NB4 (cell line): Measurements from ENCODE around the gene BACH2.

Experiments used
- DNase-seq: peaks from one replicate; pipeline ENCODE4 v3.0.0; 2010; ENCODE audit warnings: low read depth
- H3K4me3 ChIP-seq: one replicate; pipeline ENCODE4 v1.5.1; 2011; ENCODE audit warnings: mild to moderate bottlenecking, low read depth, low read length, moderate library complexity
- MAX ChIP-seq: IDR thresholded peaks from 2 replicates; pipeline ENCODE4 v1.6.1; 2011; ENCODE audit warnings: low read depth, low read length
- MYC ChIP-seq: IDR thresholded peaks from 2 replicates; pipeline ENCODE4 v1.6.1; 2011; ENCODE audit warnings: low read depth, low read length
- POLR2A ChIP-seq: IDR thresholded peaks from 2 replicates; pipeline ENCODE4 v1.6.1; 2011; ENCODE audit warnings: mild to moderate bottlenecking; ENCODE audit not compliant: insufficient read length; ENCODE audit errors: extremely low read depth
- TF ChIP-seq, protein P1 (sequence below): IDR thresholded peaks from one replicate; pipeline ENCODE4 v1.5.1; 2012; ENCODE audit warnings: low read depth, low read length

The BACH2 gene

DNA sequence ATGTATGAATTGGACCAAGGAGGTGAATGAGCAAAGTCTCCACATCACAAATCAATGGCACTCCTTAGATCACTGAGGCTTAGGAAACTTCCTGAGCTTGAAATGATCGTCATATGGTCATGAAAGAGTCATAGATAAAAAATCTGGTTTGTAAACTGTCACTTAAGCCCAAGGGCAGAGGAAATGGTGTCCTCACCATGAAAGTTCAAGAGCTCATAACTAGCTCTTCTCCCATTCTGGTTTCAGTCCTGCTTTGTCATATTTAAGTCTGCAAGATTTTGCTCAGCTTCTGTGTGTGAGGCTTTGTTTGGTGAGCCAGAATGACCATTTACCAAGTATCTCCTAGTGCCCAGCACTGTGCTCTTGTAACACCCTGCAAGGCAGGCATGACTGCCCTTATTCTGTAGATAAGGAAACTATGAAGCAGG lies 341.9 kb downstream of the BACH2 start:
- no peak for DNase-seq
- TF ChIP-seq, protein P1, sequence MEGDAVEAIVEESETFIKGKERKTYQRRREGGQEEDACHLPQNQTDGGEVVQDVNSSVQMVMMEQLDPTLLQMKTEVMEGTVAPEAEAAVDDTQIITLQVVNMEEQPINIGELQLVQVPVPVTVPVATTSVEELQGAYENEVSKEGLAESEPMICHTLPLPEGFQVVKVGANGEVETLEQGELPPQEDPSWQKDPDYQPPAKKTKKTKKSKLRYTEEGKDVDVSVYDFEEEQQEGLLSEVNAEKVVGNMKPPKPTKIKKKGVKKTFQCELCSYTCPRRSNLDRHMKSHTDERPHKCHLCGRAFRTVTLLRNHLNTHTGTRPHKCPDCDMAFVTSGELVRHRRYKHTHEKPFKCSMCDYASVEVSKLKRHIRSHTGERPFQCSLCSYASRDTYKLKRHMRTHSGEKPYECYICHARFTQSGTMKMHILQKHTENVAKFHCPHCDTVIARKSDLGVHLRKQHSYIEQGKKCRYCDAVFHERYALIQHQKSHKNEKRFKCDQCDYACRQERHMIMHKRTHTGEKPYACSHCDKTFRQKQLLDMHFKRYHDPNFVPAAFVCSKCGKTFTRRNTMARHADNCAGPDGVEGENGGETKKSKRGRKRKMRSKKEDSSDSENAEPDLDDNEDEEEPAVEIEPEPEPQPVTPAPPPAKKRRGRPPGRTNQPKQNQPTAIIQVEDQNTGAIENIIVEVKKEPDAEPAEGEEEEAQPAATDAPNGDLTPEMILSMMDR, result no peak
- TF ChIP-seq MYC, result no peak
- TF ChIP-seq MAX, result no peak
- TF ChIP-seq POLR2A, result no peak
- H3K4me3 ChIP-seq, result no peak overlapping the region

- H3K4me3 ChIP-seq, result no peak overlapping the region
- peak; percentile 89 for DNase-seq
- peak; percentile 83 for TF ChIP-seq MAX
- TF ChIP-seq, protein P1, result no peak
- peak; percentile 68 for TF ChIP-seq MYC
Measured at GRCh38 chr6:89952686-89953085, 344.0 kb downstream of the BACH2 start.

DNA sequence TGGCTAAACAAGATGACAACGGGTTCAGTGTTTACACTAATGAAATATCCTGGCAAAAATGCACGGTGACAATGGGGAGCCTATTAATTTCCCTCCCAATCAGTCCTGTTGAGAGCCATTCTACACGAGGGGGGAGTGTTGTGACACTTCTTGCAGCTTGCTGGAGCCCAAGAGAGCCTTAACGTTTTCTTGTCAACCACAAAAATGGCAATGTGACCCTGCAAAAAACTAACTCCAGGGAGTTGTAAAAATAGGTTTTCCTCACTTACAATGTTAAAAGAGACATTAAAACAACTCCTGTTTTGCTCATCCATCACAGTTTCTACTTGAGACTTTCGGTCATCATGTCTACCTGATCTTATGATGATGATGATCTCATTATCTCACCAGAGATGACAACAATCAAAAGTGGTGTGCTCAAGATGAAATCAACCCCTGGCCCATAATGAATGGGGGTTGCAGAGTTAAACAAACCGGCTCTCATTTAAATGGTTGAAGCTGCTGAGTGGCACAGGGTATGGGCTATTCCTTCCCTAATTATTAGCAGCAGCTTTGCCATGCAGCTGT lies 344.5 kb downstream of the BACH2 start:
- peak; percentile 60 for DNase-seq
- no peak overlapping the region for H3K4me3 ChIP-seq
- TF ChIP-seq MAX (no peak), POLR2A (no peak), MYC (no peak)
- TF ChIP-seq, protein P1, result no peak

DNA sequence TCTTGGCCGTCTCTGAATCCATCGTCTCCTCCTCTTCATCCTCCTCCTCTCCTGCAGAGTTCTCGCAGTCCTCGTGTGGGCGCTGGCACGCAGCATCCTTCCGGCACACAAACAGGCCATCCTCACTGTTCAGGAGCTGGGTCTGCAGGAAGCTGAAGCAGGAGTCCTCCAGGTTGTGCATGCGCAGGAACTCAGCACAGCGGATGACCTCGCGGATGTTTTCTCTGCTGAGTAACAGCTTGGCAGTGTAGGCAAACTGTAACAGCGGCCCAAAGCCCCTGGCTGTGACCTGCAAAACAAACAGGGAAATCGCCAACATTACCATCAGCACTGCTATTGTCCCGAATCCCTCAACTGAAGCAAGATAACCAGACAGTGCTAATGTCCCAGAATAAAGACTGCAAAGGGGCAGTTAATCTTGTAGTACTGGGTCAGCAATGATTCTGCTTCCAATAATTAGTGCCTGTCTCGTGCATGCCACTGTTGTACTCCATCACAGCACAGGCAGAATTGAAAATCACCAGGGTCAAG lies 345.0 kb downstream of the BACH2 start:
- no peak for TF ChIP-seq POLR2A
- no peak for TF ChIP-seq MAX
- no peak for TF ChIP-seq MYC
- TF ChIP-seq, protein P1, result no peak
- no peak overlapping the region for H3K4me3 ChIP-seq
- DNase-seq, result peak; percentile 43

- peak; percentile 84 for DNase-seq
- no peak overlapping the region for H3K4me3 ChIP-seq
- TF ChIP-seq MYC, result no peak
- no peak for TF ChIP-seq MAX
- TF ChIP-seq, protein P1, result no peak
- no peak for TF ChIP-seq POLR2A
Measured at GRCh38 chr6:89950879-89951391, 345.7 kb downstream of the BACH2 start.
